SU-DHL-6 (cell line): Measurements from ENCODE around the gene PRRX2.

ENCODE experiments used
- H2AFZ ChIP-seq: fragments of 200-600 bp; sonication (generic); 2 replicates; pipeline ENCODE4 v1.6.1; 2014; ENCODE audit warnings: low read depth, mild to moderate bottlenecking, moderate library complexity, mixed read lengths, antibody characterized with exemption, low read length; ENCODE audit not compliant: severe bottlenecking
- H3F3A ChIP-seq: fragments of 200-600 bp; shearing (Covaris generic); 2 replicates; pipeline ENCODE4 v1.6.0; 2016; ENCODE audit warnings: antibody characterized with exemption, mild to moderate bottlenecking; ENCODE audit not compliant: insufficient read depth
- H3K27ac ChIP-seq: fragments of 200-600 bp; sonication (generic); 2 replicates; pipeline ENCODE4 v1.5.1; 2016; ENCODE audit warnings: low read depth, mild to moderate bottlenecking, low read length, moderate library complexity, mixed read lengths
- H3K27me3 ChIP-seq: fragments of 200-600 bp; sonication (generic), shearing (Covaris generic); 2 replicates; pipeline ENCODE4 v1.6.0; 2014; ENCODE audit warnings: mild to moderate bottlenecking, low read length
- H3K36me3 ChIP-seq: fragments of 200-600 bp; sonication (generic); 2 replicates; pipeline ENCODE4 v1.6.1; 2014; ENCODE audit warnings: mild to moderate bottlenecking, low read length, mixed read lengths
- H3K4me2 ChIP-seq: fragments of 300-600, 200-600 bp; shearing (Covaris generic), sonication (generic); 2 replicates; pipeline ENCODE4 v1.6.0; 2014; ENCODE audit warnings: low read length, low read depth, mild to moderate bottlenecking; ENCODE audit not compliant: poor library complexity, severe bottlenecking
- H3K4me3 ChIP-seq: fragments of 200-600 bp; sonication (generic); 2 replicates; pipeline ENCODE4 v1.5.1; 2014; ENCODE audit warnings: antibody characterized with exemption, low read length, mild to moderate bottlenecking, mixed read lengths; ENCODE audit not compliant: insufficient read depth, poor library complexity, severe bottlenecking
- H3K79me2 ChIP-seq: fragments of 200-600 bp; sonication (generic); 2 replicates; pipeline ENCODE4 v1.6.1; 2014; ENCODE audit warnings: mild to moderate bottlenecking, low read length, moderate library complexity; ENCODE audit not compliant: insufficient read depth
- H3K9ac ChIP-seq: fragments of 200-600 bp; sonication (generic); 2 replicates; pipeline ENCODE4 v1.7.0; 2014; ENCODE audit warnings: mild to moderate bottlenecking, low read length
- H3K9me2 ChIP-seq: fragments of 200-600 bp; sonication (generic); replicated peaks from 2 replicates; pipeline ENCODE4 v1.6.1; 2014; ENCODE audit warnings: low read length; ENCODE audit not compliant: insufficient read depth
- H3K9me3 ChIP-seq: fragments of 200-600 bp; sonication (generic); 2 replicates; pipeline ENCODE4 v1.6.1; 2014; ENCODE audit warnings: low read length, mixed read lengths; ENCODE audit not compliant: insufficient read depth
- H4K20me1 ChIP-seq: fragments of 200-600 bp; sonication (generic); 2 replicates; pipeline ENCODE4 v1.6.1; 2014; ENCODE audit warnings: low read depth, mild to moderate bottlenecking, antibody characterized with exemption, low read length, moderate library complexity, mixed read lengths
- EZH2phosphoT487 ChIP-seq: fragments of 200-600 bp; sonication (generic), shearing (Covaris generic); conservative IDR thresholded peaks from 2 replicates; pipeline ENCODE4 v1.6.1; 2018; ENCODE audit warnings: mild to moderate bottlenecking, antibody characterized with exemption, low read length, moderate library complexity, mixed read lengths
- TF ChIP-seq, protein P1 (sequence below): fragments of 200-600 bp; sonication (generic); IDR thresholded peaks from one replicate; pipeline ENCODE4 v1.5.1; 2017; ENCODE audit warnings: antibody characterized with exemption, mild to moderate bottlenecking, low read length, moderate library complexity; ENCODE audit not compliant: insufficient read depth, poor library complexity, severe bottlenecking

Gene PRRX2

DNA sequence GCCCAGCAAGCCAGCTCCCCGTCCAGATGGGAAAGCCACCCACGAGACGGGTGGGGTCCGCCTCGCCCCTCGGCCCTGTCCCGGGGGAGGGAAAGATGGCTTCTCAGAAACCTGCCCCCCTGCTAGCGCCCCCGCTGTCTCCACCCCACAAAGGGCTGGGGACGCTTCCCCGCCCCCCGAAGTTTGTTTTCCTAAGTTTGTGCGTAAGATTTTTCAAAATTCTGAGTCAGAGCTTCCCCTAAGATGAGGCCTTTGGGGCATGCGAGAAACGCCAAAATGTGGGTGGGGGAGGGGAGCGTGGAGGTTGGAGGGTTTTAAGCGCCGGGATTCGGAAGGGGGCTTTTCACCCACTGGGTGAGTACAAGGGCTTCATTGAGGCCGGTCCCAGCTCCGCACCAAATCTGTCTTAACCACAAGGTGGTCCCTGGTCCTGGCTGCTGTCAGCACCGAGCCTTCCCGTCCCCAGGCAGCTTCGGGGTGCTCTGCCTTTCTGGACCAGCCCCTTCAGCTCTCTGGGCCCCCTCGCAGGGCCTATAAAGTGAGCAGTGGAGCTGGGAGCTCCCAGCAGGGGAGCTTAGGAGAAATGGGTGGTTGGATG, 32.3 kb downstream of the PRRX2 start:
- H3K9me3 ChIP-seq: no peaks in the 10 kb centered on the region
- H3K36me3 ChIP-seq: no peaks in the 10 kb centered on the region
- H3K4me2 ChIP-seq: no peak overlapping the region
- H3K79me2 ChIP-seq: no peaks in the 10 kb centered on the region
- H3F3A ChIP-seq: no peaks in the 10 kb centered on the region
- TF ChIP-seq, protein P1, sequence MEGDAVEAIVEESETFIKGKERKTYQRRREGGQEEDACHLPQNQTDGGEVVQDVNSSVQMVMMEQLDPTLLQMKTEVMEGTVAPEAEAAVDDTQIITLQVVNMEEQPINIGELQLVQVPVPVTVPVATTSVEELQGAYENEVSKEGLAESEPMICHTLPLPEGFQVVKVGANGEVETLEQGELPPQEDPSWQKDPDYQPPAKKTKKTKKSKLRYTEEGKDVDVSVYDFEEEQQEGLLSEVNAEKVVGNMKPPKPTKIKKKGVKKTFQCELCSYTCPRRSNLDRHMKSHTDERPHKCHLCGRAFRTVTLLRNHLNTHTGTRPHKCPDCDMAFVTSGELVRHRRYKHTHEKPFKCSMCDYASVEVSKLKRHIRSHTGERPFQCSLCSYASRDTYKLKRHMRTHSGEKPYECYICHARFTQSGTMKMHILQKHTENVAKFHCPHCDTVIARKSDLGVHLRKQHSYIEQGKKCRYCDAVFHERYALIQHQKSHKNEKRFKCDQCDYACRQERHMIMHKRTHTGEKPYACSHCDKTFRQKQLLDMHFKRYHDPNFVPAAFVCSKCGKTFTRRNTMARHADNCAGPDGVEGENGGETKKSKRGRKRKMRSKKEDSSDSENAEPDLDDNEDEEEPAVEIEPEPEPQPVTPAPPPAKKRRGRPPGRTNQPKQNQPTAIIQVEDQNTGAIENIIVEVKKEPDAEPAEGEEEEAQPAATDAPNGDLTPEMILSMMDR: no peak
- TF ChIP-seq EZH2phosphoT487: no peak
- H3K9ac ChIP-seq: no peak overlapping the region
- H4K20me1 ChIP-seq: no peaks in the 10 kb centered on the region
- no peak overlapping the region for H3K27ac ChIP-seq
- no peak overlapping the region for H3K4me3 ChIP-seq
- H2AFZ ChIP-seq: no peak overlapping the region
- no peaks in the 10 kb centered on the region for H3K9me2 ChIP-seq
- no peaks in the 10 kb centered on the region for H3K27me3 ChIP-seq

DNA sequence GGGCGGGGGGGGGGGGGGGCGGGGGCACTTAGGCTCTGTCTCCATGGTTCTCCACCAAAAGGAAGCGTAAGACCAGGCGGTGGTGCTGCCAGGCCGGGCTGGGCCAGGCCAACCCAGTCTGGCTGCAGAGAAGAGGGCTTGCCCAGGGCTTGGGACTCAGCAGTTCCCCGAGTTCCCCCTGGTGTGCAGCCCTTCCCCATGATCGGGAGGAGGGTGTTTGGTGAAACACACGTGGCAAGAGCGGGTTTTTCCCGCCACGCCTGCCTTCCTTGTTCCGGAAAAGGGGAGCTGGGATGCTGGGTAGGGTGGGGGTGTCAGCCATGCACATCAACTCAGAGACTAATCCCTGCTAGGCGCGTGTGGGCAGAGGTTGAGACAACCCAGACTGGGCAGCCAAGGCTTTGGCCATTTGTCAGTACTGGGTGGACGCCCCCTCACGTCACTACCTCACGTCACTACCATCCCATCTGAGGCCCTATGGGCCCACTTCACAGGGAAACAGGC, 32.9 kb downstream of the PRRX2 start:
- H3K9me2 ChIP-seq: no peaks in the 10 kb centered on the region
- no peaks in the 10 kb centered on the region for H3K27me3 ChIP-seq
- H3K9ac ChIP-seq: no peak overlapping the region
- H3K36me3 ChIP-seq: no peaks in the 10 kb centered on the region
- H2AFZ ChIP-seq: no peak overlapping the region
- no peak overlapping the region for H3K4me2 ChIP-seq
- no peak for TF ChIP-seq EZH2phosphoT487
- TF ChIP-seq, protein P1: no peak
- H3K4me3 ChIP-seq: no peak overlapping the region
- H3K27ac ChIP-seq: no peak overlapping the region
- no peaks in the 10 kb centered on the region for H4K20me1 ChIP-seq
- H3K79me2 ChIP-seq: no peaks in the 10 kb centered on the region
- no peaks in the 10 kb centered on the region for H3K9me3 ChIP-seq
- no peaks in the 10 kb centered on the region for H3F3A ChIP-seq

DNA sequence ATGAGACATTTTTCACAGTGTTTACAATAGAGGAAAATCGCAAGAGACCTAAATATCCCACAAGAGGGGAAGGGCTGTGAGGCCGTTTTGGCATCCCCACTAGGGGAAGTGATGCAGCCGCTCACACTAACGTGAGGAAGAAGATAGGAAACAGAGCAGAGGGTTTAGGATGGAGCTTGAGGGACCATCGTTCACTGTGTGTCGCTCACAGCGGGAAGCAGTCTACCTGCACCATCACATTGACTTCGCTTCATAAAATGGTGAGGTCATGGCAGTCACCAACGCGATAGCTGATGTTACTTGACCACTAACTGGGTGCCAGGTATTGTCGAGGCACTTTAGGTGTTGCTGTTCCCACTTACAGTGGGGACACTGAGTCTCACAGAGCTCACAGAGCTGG, 35.6 kb downstream of the PRRX2 start:
- no peak overlapping the region for H3K27ac ChIP-seq
- H3K9me2 ChIP-seq: no peaks in the 10 kb centered on the region
- H3K9me3 ChIP-seq: no peaks in the 10 kb centered on the region
- H3K4me3 ChIP-seq: no peak overlapping the region
- no peak for TF ChIP-seq EZH2phosphoT487
- TF ChIP-seq, protein P1: no peak
- no peaks in the 10 kb centered on the region for H3K27me3 ChIP-seq
- H2AFZ ChIP-seq: no peak overlapping the region
- H3K4me2 ChIP-seq: no peak overlapping the region
- no peak overlapping the region for H3K9ac ChIP-seq
- no peaks in the 10 kb centered on the region for H4K20me1 ChIP-seq
- no peaks in the 10 kb centered on the region for H3F3A ChIP-seq
- no peaks in the 10 kb centered on the region for H3K79me2 ChIP-seq
- no peaks in the 10 kb centered on the region for H3K36me3 ChIP-seq
